Measurements from ENCODE around the gene CTNND2. TPM values are rescaled to one million over a fixed set of nuclear protein-coding genes. Genes with fewer than 3 reads are reported as not detected.

The CTNND2 gene
- total and polyA plus RNA-seq, 10 donors: 0.93 to 51.0 (median 21.5) TPM

DNA sequence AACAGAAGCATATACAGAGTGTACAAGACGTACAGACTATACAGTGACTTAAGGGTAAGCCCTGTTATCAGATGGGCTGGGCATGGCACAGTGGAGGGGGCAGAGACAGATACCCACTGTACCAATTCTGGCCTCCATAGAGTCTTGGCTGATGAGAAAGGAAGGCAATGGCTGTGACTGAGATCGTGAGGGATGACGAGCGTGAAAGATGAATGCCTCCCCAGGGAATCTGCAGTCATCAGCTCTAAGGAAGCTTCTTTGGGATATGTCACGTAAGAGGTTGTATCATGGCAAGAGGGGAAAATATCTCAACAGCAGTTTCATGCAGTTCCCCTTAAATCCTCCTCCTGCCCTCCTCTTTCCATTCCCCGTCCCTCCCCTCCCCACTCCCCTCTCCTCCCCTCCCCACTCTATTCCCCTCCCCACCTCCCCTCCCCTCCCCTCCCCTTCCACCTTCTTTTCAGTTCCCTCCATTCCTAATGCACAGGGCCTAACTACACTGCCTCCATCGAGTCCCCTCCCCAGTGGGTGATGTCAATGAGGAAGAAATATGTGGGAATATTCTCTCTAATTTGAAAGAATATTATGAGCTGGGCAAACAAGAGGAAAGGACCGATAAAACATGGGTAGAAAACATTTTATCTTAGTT, 916.8 kb downstream of the CTNND2 start:
- TF ChIP-seq POLR2A (IDR thresholded peaks at IDR 0.05): no peak
- no peak for TF ChIP-seq CTCF (IDR thresholded peaks at IDR 0.05 in 8 of 11, conservative IDR thresholded peaks at IDR 0.05 in 3 of 11)
- no peak for TF ChIP-seq POLR2AphosphoS5 (IDR thresholded peaks at IDR 0.05)
- intact Hi-C loops (cut with DNase I; ENCODE audit: low total_unique reads): no loop called here
- Histone ChIP-seq H3K4me1 (peaks cover 0 to 9% (median 3%) of the 10 kb centered on the region in 6 donors), H3K4me3 (no peak overlapping the region), H3K9me3 (no peaks in the 10 kb centered on the region), H3K27ac (no peak overlapping the region), H3K36me3 (no peaks in the 10 kb centered on the region), H3K27me3 (replicated peaks in 1 of 7) (peaks cover 0 to 27% (median 5%) of the 10 kb centered on the region in 7 donors)
- DNase-seq: no peak
- 43 to 55% (median 51%) methylated on average over 8 of the region's 8 CpGs for WGBS, 5 donors

GRCh38 chr5:10985721-10986110, 918.5 kb downstream of the CTNND2 start:
- H3K4me1 ChIP-seq: peaks cover 0 to 9% (median 3%) of the 10 kb centered on the region in 6 donors
- H3K27ac ChIP-seq: no peak overlapping the region
- DNase-seq: no peak
- no peak overlapping the region for H3K4me3 ChIP-seq
- no peaks in the 10 kb centered on the region for H3K36me3 ChIP-seq
- TF ChIP-seq POLR2A (IDR thresholded peaks at IDR 0.05) (no peak), CTCF (IDR thresholded peaks at IDR 0.05 in 8 of 11, conservative IDR thresholded peaks at IDR 0.05 in 3 of 11) (no peak), POLR2AphosphoS5 (IDR thresholded peaks at IDR 0.05) (no peak)
- no peaks in the 10 kb centered on the region for H3K9me3 ChIP-seq
- WGBS, 5 donors: 83 to 93% (median 84%) methylated on average over 2 of the region's 2 CpGs
- H3K27me3 ChIP-seq (replicated peaks in 1 of 7): peaks cover 0 to 27% (median 5%) of the 10 kb centered on the region in 7 donors
- intact Hi-C loops (cut with DNase I; ENCODE audit: low total_unique reads): no loop called here

DNA sequence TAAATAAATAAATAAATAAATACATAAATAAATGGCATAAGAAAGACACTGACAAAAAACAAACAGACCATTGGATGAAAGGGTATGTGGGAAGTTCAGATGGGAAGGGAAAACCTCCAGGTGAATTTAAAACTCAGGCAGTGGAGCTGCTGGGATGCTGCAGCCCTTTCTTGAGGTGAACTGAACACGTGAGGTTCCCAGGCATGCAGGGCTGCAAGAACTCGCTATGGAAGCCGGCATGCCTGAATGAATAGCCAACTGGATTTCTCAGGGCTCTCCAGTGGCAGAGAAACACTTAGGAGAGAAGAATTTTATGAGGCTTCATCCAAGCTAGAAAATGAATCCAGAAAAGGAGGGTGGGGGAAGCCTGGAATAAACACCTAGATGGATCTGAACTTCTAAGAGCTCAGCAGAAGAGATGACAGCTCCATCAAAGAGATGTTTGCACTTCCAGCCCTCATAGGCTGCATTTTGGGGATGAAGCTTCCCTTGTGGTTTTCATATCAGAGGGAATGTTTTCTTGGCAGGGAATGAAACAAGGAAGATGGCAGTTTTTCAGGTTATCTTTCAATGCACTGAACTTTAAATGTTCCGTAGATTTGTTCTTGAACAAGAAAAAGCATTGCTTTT, 919.0 kb downstream of the CTNND2 start:
- H3K27me3 ChIP-seq (replicated peaks in 1 of 7): peaks cover 0 to 27% (median 5%) of the 10 kb centered on the region in 7 donors
- WGBS, 5 donors: 89 to 97% (median 90%) methylated on average over 4 of the region's 4 CpGs
- H3K27ac ChIP-seq: no peak overlapping the region
- H3K4me3 ChIP-seq: no peak overlapping the region
- intact Hi-C loops (cut with DNase I; ENCODE audit: low total_unique reads): no loop called here
- H3K9me3 ChIP-seq: no peaks in the 10 kb centered on the region
- no peaks in the 10 kb centered on the region for H3K36me3 ChIP-seq
- TF ChIP-seq POLR2AphosphoS5 (IDR thresholded peaks at IDR 0.05) (no peak), POLR2A (IDR thresholded peaks at IDR 0.05) (no peak), CTCF (IDR thresholded peaks at IDR 0.05 in 8 of 11, conservative IDR thresholded peaks at IDR 0.05 in 3 of 11) (no peak)
- H3K4me1 ChIP-seq: peaks cover 0 to 9% (median 3%) of the 10 kb centered on the region in 6 donors
- DNase-seq: no peak

DNA sequence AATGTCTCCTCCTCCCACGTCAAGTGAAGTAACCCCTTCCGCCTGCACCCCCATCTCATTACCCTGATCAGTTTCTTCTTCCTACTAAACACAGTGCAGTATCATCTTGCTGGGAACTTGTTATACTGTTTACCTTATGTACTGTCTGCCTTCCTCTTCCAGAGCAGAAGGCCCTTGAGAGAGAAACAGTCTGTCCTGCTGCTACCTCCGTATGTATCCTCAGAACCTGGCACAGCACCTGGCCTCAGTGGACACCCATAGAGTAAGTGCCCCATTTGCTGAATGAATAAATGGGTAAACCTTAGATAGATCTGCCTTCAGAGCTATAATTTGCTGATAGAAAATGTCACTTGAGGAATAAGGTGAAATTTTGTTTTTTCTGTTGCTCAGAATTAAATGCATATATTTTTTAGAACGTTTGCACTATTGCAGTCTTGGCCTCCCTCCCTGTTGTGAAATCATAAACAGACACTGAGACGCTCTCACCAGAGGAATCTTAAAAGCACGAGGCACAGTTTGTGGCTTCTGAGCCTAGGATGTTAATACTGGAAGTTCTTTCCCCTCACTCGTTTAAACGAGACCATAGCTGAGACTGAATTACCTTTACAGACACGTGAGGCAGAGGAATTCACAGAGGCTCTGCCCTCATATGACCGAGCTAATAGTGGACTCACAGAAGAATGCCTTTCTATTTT, 920.1 kb downstream of the CTNND2 start:
- no peaks in the 10 kb centered on the region for H3K9me3 ChIP-seq
- intact Hi-C loops (cut with DNase I; ENCODE audit: low total_unique reads): no loop called here
- peaks cover 0 to 24% (median 5%) of the 10 kb centered on the region in 7 donors for H3K27me3 ChIP-seq (replicated peaks in 1 of 7)
- peaks cover 0 to 9% (median 3%) of the 10 kb centered on the region in 6 donors for H3K4me1 ChIP-seq
- TF ChIP-seq CTCF (IDR thresholded peaks at IDR 0.05 in 8 of 11, conservative IDR thresholded peaks at IDR 0.05 in 3 of 11) (no peak), POLR2A (IDR thresholded peaks at IDR 0.05) (no peak), POLR2AphosphoS5 (IDR thresholded peaks at IDR 0.05) (no peak)
- H3K27ac ChIP-seq: no peak overlapping the region
- WGBS, 5 donors: 61 to 81% (median 69%) methylated on average over 10 of the region's 10 CpGs
- H3K4me3 ChIP-seq: no peak overlapping the region
- H3K36me3 ChIP-seq: no peaks in the 10 kb centered on the region
- DNase-seq: no peak
